Heart left ventricle (tissue), 13 donors: ENCODE results near the gene ASB1.
"Not testable (repeated sequence)": the region's sequence is repeated elsewhere in the genome, so short reads cannot be mapped to it uniquely, and the experiment has no call there.

Source experiments
- CTCF ChIP-seq, 12 donors: fragments of 200-600 bp; sonication (generic) in 4 of 12; IDR thresholded peaks; one replicate each; pipeline versions ENCODE4 v1.5.0 to v1.8.0; 2018 to 2022; ENCODE audit warnings: antibody characterized with exemption in 12 of 12, mild to moderate bottlenecking in 5 of 12
- POLR2A ChIP-seq, 2 donors: fragments of 450-650 bp; IDR thresholded peaks; one replicate each; pipeline ENCODE4 v1.6.1; 2017; ENCODE audit warnings: antibody characterized with exemption in 2 of 2, mild to moderate bottlenecking in 2 of 2, moderate library complexity in 2 of 2
- donor health status: ischemic (EF 13 %, LVEDD 7.1; RV severe dilation, severe dysfunction).
- donor health status: DM: no; HTN: yes; CAD: no.
- donor health status: DM: no; HTN: no; CAD: no.
- donor health status: ischemic (EF 25% LVEDD 6.9; RV normal size, moderate dysfunction).
- donor health status: ischemic (EF 25% LVEDD 5.7; RV mildly dilated, moderate dysfunction).
- donor health status: ischemic (EF 35%, LVEDD 5.7; RV mildly dilated, moderate dysfunction).
- donor health status: nonischemic (EF 11% LVEDD 7.7; RV severe dilation, severe dysfunction).
- donor health status: DM: yes; HTN: yes; CAD: no.
- donor health status: PGD.
- donor health status: ischemic (EF 29% LVEDD 5.4; RV normal size, mild dysfunction).
- donor health status: nonischemic (EF 23%, LVEDD 6.1; RV moderate dilation, normal function).

DNA sequence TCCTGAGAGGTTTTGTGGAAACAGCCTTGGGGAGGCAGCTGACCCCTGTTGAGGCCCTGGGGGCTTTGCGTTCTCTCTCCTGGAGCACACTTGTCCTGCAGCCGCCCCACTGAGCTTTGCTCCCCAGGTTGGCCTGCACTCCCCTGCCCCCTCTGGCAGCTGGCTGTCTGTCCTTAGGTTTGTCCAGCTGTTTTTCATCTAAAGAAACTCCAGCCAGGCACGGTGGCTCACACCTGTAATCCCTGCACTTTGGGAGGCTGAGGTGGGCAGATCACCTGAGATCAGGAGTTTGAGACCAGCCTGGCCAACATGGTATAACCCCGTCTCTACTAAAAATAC is 21.5 kb upstream of the ASB1 start:
- not testable (repeated sequence) for TF ChIP-seq CTCF, POLR2A (IDR thresholded peaks at IDR 0.05)
